Measurements from ENCODE around the gene PAFAH2.
A peak's percentile ranks its signal among the peaks of the same experiment; 100 is the strongest.

Gene PAFAH2

GRCh38 chr1:26019641-26020315 lies 21.9 kb upstream of the PAFAH2 start:
- TF ChIP-seq CTCF (conservative IDR thresholded peaks at IDR 0.05; ENCODE audit: low read depth, low read length) = no peak
- H3K4me3 ChIP-seq (ENCODE audit: low read depth, low read length) = no peak overlapping the region
- peak; percentile 39 for DNase-seq (ENCODE audit: low read depth)

DNA sequence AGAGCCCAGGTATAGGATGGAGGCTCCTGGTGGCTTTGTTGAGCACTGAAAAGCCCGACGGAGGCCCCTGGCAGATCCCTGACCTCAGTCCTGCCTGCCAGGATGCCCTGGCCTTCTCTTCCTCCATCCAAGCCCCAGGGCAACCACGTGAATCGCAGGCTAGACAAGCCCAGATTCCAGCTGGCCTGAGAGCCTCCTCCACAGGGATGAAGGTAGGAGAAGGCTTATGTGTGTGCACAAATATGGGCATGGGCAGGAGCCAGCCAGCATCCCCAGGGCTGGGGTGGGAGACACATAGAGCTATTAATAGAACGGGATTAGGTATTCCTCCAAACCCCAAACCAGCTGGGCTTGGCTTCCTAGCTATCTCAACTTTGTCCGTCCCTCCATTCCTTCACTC lies 19.7 kb upstream of the PAFAH2 start:
- DNase-seq (ENCODE audit: low read depth) = no peak
- no peak for TF ChIP-seq CTCF (conservative IDR thresholded peaks at IDR 0.05; ENCODE audit: low read depth, low read length)

GRCh38 chr1:26016953-26017545 lies 19.2 kb upstream of the PAFAH2 start:
- no peak for TF ChIP-seq CTCF (conservative IDR thresholded peaks at IDR 0.05; ENCODE audit: low read depth, low read length)
- DNase-seq (ENCODE audit: low read depth) = no peak
- no peak overlapping the region for H3K4me3 ChIP-seq (ENCODE audit: low read depth, low read length)

More for the DNA sequence above, 19.7 kb upstream of the PAFAH2 start:
- no peak overlapping the region for H3K4me3 ChIP-seq (ENCODE audit: low read depth, low read length)

DNA sequence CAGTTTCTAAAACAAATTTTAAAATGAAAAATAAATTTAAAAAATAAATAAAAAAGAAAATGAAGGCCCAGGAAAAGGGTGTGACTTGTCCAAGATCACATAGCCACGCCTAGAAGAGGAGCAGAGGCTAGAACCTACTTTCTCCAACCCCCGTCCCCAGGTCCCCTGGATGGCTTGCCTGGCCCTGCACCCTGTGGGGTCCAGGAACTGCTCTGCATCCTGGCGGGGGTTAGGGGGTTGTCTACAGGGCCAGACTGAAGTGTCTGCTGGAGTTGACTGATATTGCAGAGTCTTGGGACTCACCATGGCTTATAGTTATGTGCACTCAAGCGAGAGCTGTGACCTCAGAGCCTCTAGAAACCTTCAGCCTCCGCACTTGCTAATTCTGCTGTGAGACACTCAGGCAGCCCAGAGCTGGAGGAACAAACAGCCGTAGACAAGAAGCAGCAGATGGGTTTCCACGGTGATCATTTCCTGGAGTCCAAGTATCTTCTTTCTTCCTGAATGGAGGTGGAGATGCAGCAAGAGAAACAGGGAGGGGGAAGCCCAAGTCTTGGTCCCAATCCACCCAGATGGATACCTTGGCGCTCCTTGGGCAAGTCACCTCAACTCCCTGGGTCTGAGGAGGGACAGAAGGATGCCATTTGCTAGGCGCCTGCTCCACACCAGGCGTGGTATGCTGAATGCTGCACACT lies 18.5 kb upstream of the PAFAH2 start:
- no peak overlapping the region for H3K4me3 ChIP-seq (ENCODE audit: low read depth, low read length)
- no peak for DNase-seq (ENCODE audit: low read depth)
- TF ChIP-seq CTCF (conservative IDR thresholded peaks at IDR 0.05; ENCODE audit: low read depth, low read length) = no peak

DNA sequence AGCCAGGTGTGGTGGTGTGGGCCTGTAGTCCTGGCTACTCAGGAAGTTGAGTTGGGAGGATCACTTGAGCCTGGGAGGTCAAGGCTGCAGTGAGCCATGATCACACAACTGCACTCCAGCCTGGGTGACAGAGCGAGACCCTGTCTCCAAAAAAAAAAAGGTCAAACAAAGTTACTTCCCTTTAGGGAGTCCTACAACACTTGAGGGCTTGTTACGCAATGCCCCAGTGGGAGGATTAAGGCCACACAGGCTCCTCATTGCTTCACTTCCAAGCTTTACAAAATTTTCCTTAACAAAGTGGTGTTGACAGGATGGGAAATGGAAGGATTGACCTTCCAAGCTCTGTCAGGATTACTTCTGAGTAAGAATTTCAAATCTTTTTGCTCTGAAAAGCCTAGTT lies 17.5 kb upstream of the PAFAH2 start:
- DNase-seq (ENCODE audit: low read depth) = peak; percentile 61
- no peak for TF ChIP-seq CTCF (conservative IDR thresholded peaks at IDR 0.05; ENCODE audit: low read depth, low read length)
- H3K4me3 ChIP-seq (ENCODE audit: low read depth, low read length) = no peak overlapping the region

DNA sequence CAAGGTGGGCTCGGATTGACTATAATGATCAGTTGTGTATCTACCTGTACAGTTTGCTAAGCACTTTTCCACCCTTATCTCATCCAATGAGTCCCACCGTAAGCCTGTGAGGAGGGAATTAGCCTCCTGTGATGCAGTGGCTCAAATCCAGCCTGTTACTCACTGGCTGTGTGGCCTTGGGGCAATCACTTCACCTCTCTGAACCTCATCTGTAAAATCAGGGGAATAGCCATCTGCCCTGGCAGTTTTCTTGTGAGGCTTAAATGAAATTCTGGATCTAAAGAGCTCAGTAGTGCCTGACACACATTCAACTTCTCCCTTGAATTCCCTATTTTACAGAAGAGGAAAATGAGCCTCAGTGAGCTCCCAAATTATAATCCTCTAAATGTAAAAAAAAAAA lies 16.3 kb upstream of the PAFAH2 start:
- no peak overlapping the region for H3K4me3 ChIP-seq (ENCODE audit: low read depth, low read length)
- DNase-seq (ENCODE audit: low read depth) = no peak
- TF ChIP-seq CTCF (conservative IDR thresholded peaks at IDR 0.05; ENCODE audit: low read depth, low read length) = no peak

All from choroid plexus epithelial cell (primary cell).